ACC112 (cell line): ENCODE data around the gene SCAMP4.
A peak's percentile ranks its signal among the peaks of the same experiment; 100 is the strongest.

Experiments used
- H2AFZ ChIP-seq: fragments of 200-600 bp; sonication (generic); one replicate; pipeline ENCODE4 v1.6.0; 2017; ENCODE audit warnings: antibody characterized with exemption, low read length; ENCODE audit not compliant: unreplicated experiment
- H3K27ac ChIP-seq: fragments of 200-600 bp; sonication (generic); 2 replicates; pipeline ENCODE4 v1.5.1; 2014; ENCODE audit warnings: low read depth, mild to moderate bottlenecking, antibody characterized with exemption, low read length, moderate library complexity
- H3K27me3 ChIP-seq: fragments of 200-600 bp; sonication (generic); 2 replicates; pipeline ENCODE4 v1.6.1; 2014; ENCODE audit warnings: mild to moderate bottlenecking, antibody characterized with exemption, low read length, moderate library complexity, mixed read lengths; ENCODE audit not compliant: insufficient read depth
- H3K36me3 ChIP-seq: fragments of 200-600 bp; sonication (generic); 2 replicates; pipeline ENCODE4 v1.6.1; 2016; ENCODE audit warnings: mild to moderate bottlenecking, antibody characterized with exemption, low read length, moderate library complexity, mixed read lengths; ENCODE audit not compliant: insufficient read depth
- H3K4me1 ChIP-seq: fragments of 200-600 bp; sonication (generic); one replicate; pipeline ENCODE4 v1.6.1; 2016; ENCODE audit warnings: low read length, mixed read lengths; ENCODE audit not compliant: insufficient read depth, unreplicated experiment, control insufficient read depth
- H3K4me3 ChIP-seq: fragments of 200-600 bp; sonication (generic); 2 replicates; pipeline ENCODE4 v1.5.1; 2014; ENCODE audit warnings: mild to moderate bottlenecking, low read depth, low read length
- H3K79me2 ChIP-seq: fragments of 200-600 bp; sonication (generic); one replicate; pipeline ENCODE4 v1.6.0; 2016; ENCODE audit warnings: low read length; ENCODE audit not compliant: control insufficient read depth, unreplicated experiment, insufficient read depth

The SCAMP4 gene

DNA sequence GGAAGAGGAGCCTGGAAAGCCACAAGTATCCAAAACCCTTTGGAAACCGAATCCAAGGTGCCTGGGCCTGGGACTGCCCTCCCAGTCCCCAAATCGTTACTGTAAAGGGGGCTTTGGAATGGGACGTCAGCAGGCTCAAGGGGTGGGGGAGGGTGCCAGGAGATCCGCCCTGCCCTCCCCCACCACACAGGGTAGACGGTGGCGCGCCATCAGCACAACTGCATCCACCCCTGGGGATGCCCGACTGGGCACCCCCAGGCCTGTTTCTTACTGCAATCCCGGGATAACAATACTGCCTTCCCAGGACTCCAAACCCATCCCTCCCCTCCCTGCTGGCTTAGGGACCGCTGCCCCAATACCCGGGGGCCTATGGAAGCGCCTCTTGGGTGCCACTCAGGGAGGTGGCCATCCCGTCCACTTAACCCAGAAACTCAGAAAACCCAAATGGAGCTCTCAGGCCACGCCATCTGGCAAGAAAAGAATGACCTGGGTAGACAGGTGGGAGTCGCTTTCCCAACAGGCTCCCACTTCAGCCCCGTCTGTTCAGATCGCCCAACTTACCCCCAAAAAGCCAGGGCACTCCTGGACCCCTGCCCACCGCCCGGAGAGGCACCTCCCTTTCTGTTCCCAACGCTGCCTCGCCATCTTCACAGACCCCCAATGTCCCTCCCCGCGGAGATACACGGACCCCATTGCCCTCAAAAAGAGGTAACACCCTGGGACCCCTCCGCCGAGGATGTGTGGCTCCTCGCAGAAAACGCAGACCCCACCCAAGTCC, 44.2 kb upstream of the SCAMP4 start:
- Histone ChIP-seq H2AFZ (no peak overlapping the region), H3K27me3 (no peaks in the 10 kb centered on the region), H3K27ac (peak overlapping the region; percentile 62), H3K79me2 (peaks cover 70% of the 10 kb centered on the region), H3K4me1 (peaks cover 34% of the 10 kb centered on the region), H3K4me3 (peak overlapping the region; percentile 95), H3K36me3 (no peaks in the 10 kb centered on the region)

DNA sequence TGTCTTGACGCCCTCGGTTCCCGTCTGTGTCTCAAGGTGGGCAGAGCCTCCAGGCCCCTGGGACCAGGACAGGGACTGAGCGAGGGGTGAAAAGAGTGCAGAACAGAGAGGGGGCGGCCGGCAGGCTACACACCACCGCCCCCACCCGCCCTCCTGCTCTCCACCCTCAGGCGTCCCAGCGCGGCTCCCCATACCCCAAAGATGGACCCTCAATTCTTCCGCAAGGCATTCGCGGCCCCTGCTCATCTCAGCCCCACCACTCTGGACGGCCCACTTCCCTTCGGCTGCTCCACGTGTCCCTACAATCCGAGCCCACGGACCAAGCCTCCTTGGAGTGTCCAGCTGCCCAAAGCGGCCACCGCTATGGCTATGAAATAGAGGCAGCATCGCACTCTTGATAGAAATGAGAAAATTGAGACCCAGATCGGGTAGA, 43.6 kb upstream of the SCAMP4 start:
- Histone ChIP-seq H3K4me3 (peak overlapping the region; percentile 95), H3K4me1 (peaks cover 28% of the 10 kb centered on the region), H3K27ac (peak overlapping the region; percentile 58), H2AFZ (no peak overlapping the region), H3K79me2 (peaks cover 64% of the 10 kb centered on the region), H3K27me3 (no peaks in the 10 kb centered on the region), H3K36me3 (no peaks in the 10 kb centered on the region)

DNA sequence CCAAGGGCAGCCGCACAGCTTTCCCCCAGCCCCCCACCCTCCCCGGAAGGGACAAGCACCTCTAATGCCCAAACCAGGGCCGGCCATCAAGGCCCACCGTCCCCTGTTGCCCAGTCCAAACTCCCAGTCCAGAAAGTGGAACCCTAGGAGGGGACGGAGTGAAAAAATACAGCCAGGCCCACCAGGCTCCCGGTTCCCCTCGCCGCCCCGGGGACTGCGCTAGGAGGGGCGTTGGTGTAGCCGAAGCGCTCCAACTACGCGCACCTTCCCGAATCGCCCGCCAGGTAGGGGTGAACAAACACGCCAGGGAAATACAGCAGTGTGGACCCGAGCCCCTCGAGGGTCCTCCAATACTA, 43.2 kb upstream of the SCAMP4 start:
- Histone ChIP-seq H3K27me3 (no peaks in the 10 kb centered on the region), H3K4me1 (peaks cover 27% of the 10 kb centered on the region), H3K79me2 (peaks cover 61% of the 10 kb centered on the region), H3K27ac (peak overlapping the region; percentile 58), H3K36me3 (no peaks in the 10 kb centered on the region), H2AFZ (no peak overlapping the region), H3K4me3 (peak overlapping the region; percentile 95)

DNA sequence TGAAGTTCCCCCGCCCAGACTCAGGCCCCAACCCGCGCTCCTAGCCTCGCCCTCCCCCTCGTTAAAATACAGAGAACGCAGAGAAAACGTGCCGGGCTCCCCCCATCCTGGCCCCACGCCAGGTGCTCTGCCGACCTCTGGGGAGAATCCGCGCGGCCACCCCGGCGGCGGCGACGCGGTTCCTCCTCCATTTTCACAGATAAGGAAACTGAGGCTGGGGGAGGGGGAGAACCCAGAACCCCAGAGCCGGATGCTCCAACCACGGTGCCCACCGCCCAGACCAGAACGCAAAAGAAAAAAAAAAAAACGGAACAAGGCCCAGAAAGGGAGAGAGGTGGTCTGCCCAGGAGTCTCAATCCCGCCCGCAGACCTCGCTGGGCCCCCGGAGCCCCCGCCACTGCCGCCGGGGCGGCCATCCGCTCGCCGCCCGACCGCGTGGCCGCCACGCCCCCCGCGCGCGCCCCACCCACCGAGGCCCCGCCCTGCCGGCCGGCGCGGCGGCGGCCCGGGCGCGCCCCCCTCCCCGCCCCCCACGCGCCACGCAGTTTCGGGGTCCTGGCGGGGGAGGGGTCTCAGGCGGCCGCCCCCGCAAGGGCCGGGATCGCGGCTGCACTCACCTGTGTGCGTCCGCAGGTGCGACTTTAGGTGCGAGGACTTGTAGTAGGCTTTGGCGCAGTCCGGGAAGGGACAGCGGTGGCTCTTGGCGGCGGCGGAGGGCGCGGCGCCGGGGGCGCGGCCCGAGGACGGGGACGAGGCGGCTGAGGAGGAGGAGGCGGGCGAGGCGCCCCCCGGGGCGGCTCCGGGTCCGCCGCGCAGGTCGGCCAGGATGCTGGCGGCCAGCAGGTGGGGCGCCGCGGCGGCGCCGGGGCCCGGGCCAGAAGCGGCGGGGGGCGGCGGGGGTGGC, 42.5 kb upstream of the SCAMP4 start:
- H3K27ac ChIP-seq, result peak overlapping the region; percentile 58; the same call in 1 of the 2 replicates
- no peak overlapping the region for H2AFZ ChIP-seq
- H3K4me1 ChIP-seq, result peaks cover 24% of the 10 kb centered on the region
- peak overlapping the region; percentile 95 for H3K4me3 ChIP-seq
- no peaks in the 10 kb centered on the region for H3K27me3 ChIP-seq
- H3K79me2 ChIP-seq, result peaks cover 54% of the 10 kb centered on the region
- H3K36me3 ChIP-seq, result no peaks in the 10 kb centered on the region

DNA sequence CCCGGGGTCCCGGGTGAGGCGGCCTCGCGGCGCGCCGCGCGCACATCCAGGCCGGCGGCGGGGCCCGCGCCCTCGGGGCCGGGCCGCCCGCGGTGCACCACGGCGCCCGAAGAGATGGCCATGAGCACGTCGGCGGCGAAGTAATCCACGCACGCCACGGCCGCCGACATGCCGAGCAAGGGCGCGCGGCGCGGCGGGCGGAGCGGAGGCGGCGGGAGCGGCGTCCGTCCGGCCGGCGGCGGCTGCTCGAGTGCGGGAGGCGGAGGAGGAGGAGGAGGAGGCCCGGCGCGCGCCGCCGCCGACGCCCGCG, 41.9 kb upstream of the SCAMP4 start, which contains the start of gene KLF16:
KLF16 (minus strand) TSS at position 252 of the 310 bp plus-strand sequence; CDS start at position 170, 82 bp downstream.
- Histone ChIP-seq H3K27ac (peak within 1 kb of the TSS; percentile 88), H2AFZ (peak within 1 kb of the TSS; percentile 97), H3K27me3 (no peaks in the 10 kb centered on the region), H3K36me3 (no peaks in the 10 kb centered on the region), H3K4me1 (peaks cover 22% of the 10 kb centered on the region), H3K79me2 (peaks cover 48% of the 10 kb centered on the region), H3K4me3 (peak within 1 kb of the TSS; percentile 95)

DNA sequence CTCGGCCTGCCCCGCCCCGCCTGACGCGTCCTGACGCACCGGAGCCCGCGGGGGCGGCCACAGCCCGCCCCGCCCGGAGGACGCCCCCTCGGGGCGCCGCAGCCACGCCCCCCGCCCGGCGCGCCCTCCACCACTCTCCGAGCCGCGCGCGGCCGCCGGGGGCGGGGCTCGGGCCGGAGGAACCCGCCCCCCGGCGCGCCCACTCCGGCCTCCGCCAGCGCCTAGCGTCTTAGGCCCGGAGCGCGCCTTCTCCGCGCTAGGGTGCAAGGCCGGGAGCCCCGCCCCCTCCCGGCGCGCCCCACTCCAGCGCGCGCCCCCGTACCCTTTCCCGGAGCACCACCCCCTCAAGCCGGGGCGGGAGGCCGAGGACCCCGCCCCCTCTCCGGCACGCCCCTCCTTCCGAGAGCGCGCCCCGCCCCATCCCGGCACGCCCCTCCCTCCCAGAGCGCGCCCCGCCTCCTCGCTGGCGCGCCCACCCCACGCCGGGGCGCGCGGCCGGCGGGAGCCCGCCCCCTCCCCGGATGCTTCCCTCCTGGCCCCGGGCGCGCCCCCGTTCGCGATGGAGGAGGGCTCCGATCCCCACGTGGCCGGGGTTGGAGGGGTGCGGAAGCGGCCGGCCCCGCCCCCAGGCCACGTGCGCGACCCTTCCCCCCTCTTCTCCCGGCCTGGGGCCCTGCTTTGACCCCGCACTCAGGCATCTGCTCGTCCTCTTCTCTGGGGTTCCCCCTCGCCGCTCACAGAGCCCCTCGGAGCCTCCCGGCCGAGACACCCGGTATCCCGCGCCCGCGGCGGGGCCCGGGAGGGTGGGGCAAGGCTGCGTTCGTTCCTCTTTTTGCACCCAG, 41.3 kb upstream of the SCAMP4 start:
- Histone ChIP-seq H3K4me3 (peak overlapping the region; percentile 93), H2AFZ (peak overlapping the region; percentile 97), H3K79me2 (peaks cover 43% of the 10 kb centered on the region), H3K36me3 (no peaks in the 10 kb centered on the region), H3K27me3 (no peaks in the 10 kb centered on the region), H3K27ac (peak overlapping the region; percentile 88), H3K4me1 (peaks cover 22% of the 10 kb centered on the region)

DNA sequence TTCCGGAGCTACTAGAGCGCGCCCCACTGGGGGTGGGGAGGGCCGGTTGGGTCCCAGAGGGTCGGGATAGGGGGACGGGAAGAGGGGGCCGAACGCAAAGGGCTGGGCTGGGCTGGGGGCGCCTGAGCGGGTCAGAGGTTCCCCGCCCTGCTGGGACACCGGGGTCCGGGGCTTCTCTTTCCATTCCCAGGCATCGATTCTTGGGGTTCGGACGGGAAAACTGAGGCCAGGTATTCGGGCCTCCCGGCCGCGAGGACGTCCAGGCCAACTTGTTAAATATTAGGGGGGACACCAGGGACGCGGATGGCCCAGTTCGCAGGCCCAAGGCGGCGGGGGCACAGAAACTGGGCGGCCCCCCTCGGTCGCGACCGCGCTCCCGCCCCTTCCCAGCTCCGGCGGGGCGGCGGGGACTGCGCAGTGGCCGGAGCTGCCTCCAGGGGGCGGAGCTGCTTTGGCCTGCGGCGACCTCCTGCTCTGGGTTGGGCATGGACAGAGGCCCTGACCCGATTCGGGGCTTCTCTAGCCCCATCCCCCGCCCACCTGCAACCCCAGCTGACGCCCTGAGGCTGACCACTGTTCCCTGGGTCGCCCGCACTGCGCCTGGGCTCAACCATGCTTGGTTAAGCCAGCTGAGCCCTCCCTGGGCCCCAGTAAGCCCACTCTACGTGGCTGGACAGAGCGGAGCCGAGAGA, 40.6 kb upstream of the SCAMP4 start:
- H3K36me3 ChIP-seq, result no peaks in the 10 kb centered on the region
- H3K79me2 ChIP-seq, result peaks cover 35% of the 10 kb centered on the region
- peaks cover 15% of the 10 kb centered on the region for H3K4me1 ChIP-seq
- H2AFZ ChIP-seq, result peak overlapping the region; percentile 97
- no peaks in the 10 kb centered on the region for H3K27me3 ChIP-seq
- H3K27ac ChIP-seq, result peak overlapping the region; percentile 88
- peak overlapping the region; percentile 93 for H3K4me3 ChIP-seq

DNA sequence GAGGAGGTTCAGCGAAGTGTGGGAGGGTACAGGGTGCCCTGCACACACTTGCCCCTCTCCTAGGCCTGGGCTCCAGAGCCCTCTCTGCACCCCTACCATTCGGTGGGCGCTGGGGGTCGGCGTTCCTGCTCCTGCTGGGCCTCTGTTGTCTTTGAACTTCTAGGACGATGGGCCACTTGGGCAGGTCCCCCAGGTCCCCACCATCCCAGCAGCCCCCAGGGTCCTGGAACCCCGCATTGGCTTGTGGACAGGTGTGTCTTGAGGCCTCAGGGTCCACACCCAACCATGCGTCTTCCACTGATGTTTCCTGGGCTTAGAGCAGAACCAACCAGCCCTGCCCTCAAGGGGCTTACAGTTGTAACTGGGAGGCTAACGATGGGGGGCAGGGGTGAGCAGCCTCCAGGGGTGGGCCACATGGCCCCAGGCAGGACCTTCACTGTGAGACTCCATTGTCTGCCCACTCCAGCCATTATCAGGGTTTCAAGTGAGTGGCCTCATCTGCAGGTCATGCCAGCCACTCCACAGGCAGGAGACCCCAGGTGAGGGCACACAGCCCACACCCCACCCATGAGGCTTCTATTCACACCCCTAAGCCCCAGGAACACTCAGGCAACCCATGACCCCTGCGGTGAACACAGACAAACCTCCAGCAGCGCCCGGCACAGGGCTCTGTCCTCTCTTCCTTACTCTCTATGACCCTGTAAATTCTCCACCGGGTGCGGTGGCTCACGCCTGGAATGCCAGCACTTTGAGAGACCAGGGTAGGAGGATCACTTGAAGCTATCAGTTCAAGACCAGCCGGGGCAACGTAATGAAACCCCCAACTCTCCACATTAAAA, 39.8 kb upstream of the SCAMP4 start:
- no peak overlapping the region for H3K27ac ChIP-seq
- no peaks in the 10 kb centered on the region for H3K36me3 ChIP-seq
- H3K27me3 ChIP-seq, result no peaks in the 10 kb centered on the region
- H2AFZ ChIP-seq, result no peak overlapping the region
- peak overlapping the region; percentile 93 for H3K4me3 ChIP-seq
- H3K4me1 ChIP-seq, result peaks cover 9% of the 10 kb centered on the region
- peaks cover 27% of the 10 kb centered on the region for H3K79me2 ChIP-seq

DNA sequence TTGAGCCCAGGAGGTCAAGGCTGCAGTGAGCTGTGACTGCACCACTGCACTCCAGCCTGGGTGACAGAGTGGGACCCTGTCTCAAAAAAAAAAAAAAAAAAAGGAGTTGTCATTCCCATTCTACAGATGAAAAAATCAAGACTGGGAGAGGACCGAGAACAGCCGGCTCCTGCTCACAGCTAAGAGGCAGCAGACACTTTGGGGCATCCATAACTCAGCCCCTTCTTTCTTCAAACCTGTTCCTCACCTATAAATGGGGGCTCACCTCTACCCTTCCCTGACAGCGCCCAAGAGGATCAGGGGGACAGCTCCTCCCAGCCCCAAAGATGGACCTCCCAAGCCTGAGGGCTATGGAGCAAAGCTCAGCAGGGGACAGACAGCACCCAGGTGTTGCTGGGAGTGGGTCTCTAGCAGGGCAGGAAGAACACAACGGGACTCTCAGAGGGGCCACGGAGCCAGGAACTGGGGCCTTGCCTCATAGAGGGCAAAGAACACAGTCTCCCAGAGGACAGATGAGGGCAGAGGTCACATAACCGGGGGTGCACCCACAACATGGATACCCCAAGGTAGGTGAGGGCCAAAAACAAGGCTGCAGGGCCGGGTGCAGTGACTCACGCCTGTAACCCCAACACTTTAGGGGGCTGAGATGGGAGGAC, 38.4 kb upstream of the SCAMP4 start:
- Histone ChIP-seq H3K4me3 (no peak overlapping the region), H3K79me2 (peaks cover 17% of the 10 kb centered on the region), H3K27me3 (no peaks in the 10 kb centered on the region), H3K4me1 (no peaks in the 10 kb centered on the region), H3K27ac (no peak overlapping the region), H3K36me3 (no peaks in the 10 kb centered on the region), H2AFZ (no peak overlapping the region)
